HuH-7 (cell line): ENCODE results near the gene TENT5A.
"Not testable (repeated sequence)": the region's sequence is repeated elsewhere in the genome, so short reads cannot be mapped to it uniquely, and the experiment has no call there.

ENCODE experiments used
- DNase-seq: peaks from one replicate; pipeline ENCODE4 v3.0.0; 2011; ENCODE audit warnings: low spot score

TENT5A gene

GRCh38 chr6:81750681-81751387 is 1.6 kb downstream of the TENT5A start:
- no peak for DNase-seq

GRCh38 chr6:81750200-81750599 is 2.3 kb downstream of the TENT5A start:
- DNase-seq: no peak

- no peak for DNase-seq
Observed at GRCh38 chr6:81749707-81750106, 2.8 kb downstream of the TENT5A start.

DNA sequence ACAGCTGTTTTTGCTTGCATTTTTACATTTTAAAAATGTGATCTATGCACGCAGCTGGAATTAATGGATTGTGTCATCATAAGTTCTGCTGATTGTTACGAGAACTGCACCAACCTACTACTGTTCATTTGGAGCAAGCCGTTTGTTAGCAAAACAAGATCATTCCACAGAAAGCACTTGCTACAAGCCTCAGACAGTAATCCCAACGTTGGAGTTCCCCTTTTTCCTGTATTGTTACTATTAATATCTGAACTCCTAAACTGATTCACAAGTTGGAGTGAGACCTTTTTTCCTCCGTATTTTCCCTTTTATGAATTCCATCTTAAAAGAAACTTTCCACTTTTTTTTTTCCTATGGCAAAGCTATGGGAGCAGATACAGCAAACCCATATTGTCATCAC is 3.5 kb downstream of the TENT5A start:
- no peak for DNase-seq

DNA sequence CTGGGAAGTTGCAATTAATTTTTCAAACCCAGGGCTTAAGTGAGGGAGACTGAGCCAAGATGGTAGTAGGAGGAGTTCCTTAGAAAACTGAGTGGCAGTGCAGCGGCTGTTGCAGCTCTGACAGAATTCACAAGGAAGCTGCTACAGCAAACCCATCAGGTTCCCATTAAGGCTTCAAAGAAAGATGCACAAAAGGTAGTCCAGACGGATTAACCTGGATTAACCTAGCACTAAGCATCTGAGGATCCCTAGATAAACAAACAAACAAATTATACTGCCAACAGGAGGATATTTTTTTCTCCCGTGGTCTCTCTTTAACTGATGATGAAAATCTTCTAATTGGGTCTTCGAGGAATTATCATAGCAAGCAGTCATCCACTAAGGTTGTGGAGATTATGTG is 5.2 kb downstream of the TENT5A start:
- DNase-seq: no peak

DNA sequence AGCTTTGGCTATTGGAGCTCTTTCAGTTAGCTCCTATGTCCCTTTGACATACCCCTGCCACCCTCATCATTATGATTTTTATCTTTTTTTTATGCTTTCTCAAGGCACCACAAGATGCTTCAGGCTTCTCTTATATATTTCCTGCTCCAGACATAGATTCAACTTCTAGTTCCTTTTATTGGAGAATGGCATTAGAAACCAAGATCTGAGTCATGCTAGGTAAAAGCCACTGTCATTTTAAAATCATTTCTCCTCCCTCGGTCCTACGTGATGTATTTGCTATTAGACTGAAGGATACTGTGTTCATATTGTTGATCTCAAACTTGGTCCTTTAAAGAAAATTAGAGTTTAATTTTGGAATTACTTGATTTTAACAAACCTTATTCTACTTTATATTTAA is 8.3 kb downstream of the TENT5A start:
- DNase-seq: no peak

DNA sequence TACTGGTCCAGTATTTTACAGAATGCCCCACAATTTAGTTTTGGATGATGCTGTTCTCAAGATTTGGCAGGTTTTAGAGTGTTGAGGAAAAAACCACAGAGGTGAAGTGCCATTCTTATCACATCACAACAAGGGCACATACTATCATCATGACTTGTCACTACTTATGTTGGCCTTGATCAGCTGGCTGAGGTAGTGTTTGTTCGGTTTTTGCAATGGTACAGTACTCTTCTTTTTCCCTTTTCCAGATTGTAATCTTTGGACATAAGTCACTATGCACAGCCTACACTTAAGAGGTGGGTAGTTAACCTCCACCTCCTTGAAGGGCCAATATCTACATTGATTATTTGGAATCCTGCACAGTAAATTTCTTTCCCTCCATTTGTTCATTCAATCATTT is 8.8 kb downstream of the TENT5A start:
- no peak for DNase-seq

DNA sequence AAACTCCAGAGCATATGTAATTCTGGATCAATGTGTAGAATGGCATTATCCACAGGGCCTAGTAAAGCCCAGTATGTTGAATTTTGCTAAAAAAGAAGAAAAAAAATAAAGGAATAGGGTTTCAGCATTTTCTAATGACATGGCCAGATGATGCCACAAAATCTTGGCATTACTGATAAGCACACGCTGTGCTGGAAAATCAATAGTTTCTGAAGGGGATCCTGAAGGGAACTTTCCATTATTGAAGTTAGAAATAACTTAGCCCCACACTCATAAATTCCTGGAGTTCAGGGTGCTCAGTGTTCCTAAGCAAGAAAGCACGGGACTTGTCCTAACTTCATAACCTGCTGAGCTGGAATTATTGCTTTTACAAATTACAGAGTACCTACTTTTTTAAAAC is 10.8 kb downstream of the TENT5A start:
- DNase-seq: no peak

GRCh38 chr6:81740591-81740990 is 11.9 kb downstream of the TENT5A start:
- not testable (repeated sequence) for DNase-seq

DNA sequence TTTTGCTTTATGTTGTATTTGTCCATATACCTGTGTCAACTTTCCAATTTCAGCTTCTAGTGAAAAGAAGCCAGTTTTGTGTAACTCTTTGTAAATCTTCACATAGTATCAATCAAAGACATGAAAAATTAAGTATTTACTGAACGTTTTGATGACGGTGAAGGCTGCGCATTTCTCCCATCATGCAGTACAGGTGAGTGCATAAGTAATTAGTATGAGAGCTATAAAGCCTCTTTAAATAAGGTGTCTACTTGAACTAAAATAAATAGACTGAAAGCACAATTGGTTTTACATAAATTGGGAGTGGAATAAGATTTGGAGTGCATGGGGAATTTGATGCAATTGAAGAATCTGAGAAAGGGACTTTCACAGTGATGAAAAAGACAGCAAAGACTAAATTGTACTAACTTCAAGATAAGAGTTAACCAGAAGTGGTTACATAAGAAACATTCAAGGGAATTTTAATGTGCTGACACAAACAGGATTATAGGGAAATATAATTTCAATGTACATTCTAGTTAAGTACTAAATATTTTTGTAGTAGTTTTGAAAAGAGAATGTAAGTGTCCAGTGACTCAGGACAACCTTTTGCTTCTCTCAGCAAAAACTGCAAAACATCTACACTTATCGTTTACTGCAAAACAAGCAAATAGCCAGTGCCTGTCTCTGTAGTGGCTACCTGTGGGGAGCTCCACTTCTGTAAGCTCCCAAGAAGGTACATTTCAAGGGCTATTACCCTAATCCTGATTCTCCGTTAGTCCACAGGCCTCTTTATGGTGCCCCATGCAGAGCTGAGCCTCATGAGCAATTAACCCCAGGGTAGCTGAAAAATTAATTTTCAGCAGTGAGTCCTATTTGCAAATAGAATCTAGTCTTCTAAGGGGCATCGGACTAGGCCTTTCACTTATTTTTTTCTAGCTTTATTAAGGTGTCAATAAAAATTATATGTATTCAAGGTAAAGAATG is 13.0 kb downstream of the TENT5A start:
- no peak for DNase-seq

GRCh38 chr6:81736428-81736827 is 16.1 kb downstream of the TENT5A start:
- no peak for DNase-seq

DNA sequence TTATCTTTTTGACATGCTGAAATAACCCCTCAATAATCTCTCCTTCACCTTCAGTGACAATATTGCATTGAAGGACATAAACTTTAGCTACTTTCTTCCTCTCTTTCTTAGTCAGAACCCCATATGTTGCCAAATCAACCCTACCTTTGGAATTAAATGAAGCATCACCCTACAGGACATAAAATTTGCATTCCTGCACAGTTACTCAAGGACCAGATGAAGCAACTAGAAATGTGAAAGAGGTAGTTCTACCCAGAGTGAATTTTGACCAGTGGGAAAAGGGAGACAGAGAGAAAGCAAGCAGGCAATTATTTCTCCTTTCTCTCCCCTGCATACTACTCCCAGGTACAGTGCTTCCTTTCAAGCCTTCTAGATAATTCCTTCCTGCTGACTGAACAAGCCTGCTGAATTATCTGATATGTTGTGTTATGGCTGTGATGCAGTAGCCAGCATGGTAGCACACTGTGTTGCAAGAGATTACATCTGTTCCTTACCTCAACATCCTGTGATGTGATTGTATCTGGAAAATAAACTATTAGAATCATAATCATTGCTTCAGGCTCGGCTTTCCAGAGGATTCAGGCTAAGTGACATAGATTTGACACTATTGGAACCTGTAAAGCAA is 16.6 kb downstream of the TENT5A start:
- no peak for DNase-seq

GRCh38 chr6:81734500-81735150 is 17.9 kb downstream of the TENT5A start:
- no peak for DNase-seq

DNA sequence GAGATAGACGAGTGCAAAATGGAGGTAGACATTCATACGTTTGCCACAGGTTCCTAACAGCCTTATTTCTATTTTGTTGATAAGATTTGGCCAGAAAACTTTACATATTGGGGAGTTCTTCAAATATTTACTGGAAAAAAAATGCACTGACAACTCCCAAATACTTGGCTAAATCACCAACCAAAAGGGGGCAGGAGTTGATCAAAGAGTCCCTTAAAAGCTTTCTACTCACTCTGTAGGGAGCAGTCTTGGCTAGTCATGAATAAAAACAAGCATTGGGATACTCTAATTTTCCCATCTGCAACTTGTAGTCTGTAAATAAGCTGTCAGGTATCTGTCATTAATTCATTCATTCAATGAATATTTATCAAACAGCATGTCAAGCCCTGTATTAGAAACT is 18.4 kb downstream of the TENT5A start:
- no peak for DNase-seq

DNA sequence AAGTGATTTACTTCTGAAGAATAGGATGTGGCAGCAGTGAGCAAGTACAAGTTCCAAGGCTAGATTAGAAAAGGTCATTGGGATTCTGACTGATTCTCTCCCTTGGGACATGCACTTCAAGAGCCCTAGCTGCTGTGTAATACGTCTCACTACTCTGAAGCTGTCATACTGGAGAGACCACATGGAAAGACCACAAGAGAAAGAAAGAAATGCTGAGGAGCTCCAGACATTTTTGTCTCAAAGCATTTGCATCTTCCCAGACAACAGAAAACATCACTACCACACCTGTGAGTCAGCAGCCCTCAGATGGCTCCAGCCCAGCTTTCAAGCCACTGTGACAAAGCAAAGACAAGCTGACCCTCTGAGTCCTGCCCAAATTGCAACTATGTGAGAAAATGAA is 20.7 kb downstream of the TENT5A start:
- DNase-seq: no peak

- DNase-seq: no peak
Observed at GRCh38 chr6:81727876-81728517, 24.5 kb downstream of the TENT5A start.

- DNase-seq: no peak
Observed at GRCh38 chr6:81725127-81725526, 27.4 kb downstream of the TENT5A start.

GRCh38 chr6:81722506-81723223 is 29.8 kb downstream of the TENT5A start:
- no peak for DNase-seq

DNA sequence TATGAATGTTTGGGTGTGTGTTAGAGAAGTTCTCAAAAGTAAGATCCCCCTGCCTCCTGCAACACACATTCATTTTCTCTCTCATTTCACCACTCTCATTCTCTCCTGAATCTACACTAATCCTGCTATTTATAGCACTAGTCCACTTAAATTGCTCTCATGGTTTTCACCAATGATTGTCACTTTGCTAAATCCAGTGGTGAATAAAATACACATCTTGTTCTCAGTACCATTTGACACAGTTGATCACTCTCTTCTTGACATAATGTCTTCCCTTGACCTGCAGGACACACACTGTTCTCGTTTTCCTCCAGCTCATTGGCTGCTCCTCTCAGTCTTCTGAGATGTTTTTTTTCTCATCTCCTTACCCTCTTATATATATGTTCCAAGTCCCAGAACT is 32.1 kb downstream of the TENT5A start:
- no peak for DNase-seq

- no peak for DNase-seq
Observed at GRCh38 chr6:81718126-81718525, 34.4 kb downstream of the TENT5A start.

GRCh38 chr6:81714684-81715083 is 37.8 kb downstream of the TENT5A start:
- DNase-seq: no peak
